PC-9 (cell line): ENCODE data around the gene LCE2A. TPM values are rescaled to one million over a fixed set of nuclear protein-coding genes. Genes with fewer than 3 reads are reported as not detected.

Source experiments
- BruUV-seq: library from RNA; stranded (reverse); fragments of 400-500 nt; replicated peaks from 2 replicates; lab custom pipeline; 2021; lab: Mats Ljungman, UMichigan
- CTCF ChIA-PET: fragments of 300-600 bp; sonication (Branson Sonifier 250); formaldehyde crosslinking; loops from one replicate; lab custom pipeline; 2022; ENCODE audit warnings: antibody characterized with exemption; lab: Charles Lee
- POLR2A ChIA-PET: fragments of 300-600 bp; sonication (Branson Sonifier 250); formaldehyde crosslinking; loops from one replicate; lab custom pipeline; 2022; ENCODE audit warnings: antibody characterized with exemption; ENCODE audit not compliant: unreplicated experiment; lab: Charles Lee
- DNase-seq, 2 experiments: peaks; one replicate each; pipeline versions ENCODE4 v3.0.0 to v3.0.0-alpha.2; 2015 to 2022; ENCODE audit warnings: mixed read lengths in 1 of 2
- H2AFZ ChIP-seq: fragments of 200-600 bp; sonication (generic); 2 replicates; pipeline ENCODE4 v1.8.1; 2017; ENCODE audit warnings: antibody characterized with exemption
- H3F3A ChIP-seq: fragments of 200-600 bp; sonication (generic); 2 replicates; pipeline ENCODE4 v1.8.1; 2017; ENCODE audit warnings: antibody characterized with exemption, mild to moderate bottlenecking, low read depth; ENCODE audit not compliant: insufficient read depth
- H3K27ac ChIP-seq: fragments of 200-600 bp; sonication (generic); 2 replicates; pipeline ENCODE4 v1.6.1; 2016; ENCODE audit warnings: mixed run types
- H3K27me3 ChIP-seq: fragments of 200-600 bp; sonication (generic); 2 replicates; pipeline ENCODE4 v1.6.1; 2016; ENCODE audit warnings: low read depth, mixed run types; ENCODE audit not compliant: insufficient read depth
- H3K36me3 ChIP-seq: fragments of 200-600 bp; sonication (generic); 2 replicates; pipeline ENCODE4 v1.6.1; 2016; ENCODE audit warnings: low read depth, mixed run types
- H3K4me1 ChIP-seq: fragments of 200-600 bp; sonication (generic); replicated peaks from 2 replicates; pipeline ENCODE4 v1.6.1; 2016; ENCODE audit warnings: mixed run types; ENCODE audit not compliant: insufficient read depth
- H3K4me2 ChIP-seq: fragments of 200-600 bp; sonication (generic); 2 replicates; pipeline ENCODE4 v1.6.1; 2017; ENCODE audit warnings: mixed run types
- H3K4me3 ChIP-seq: fragments of 200-600 bp; sonication (generic); 2 replicates; pipeline ENCODE4 v1.6.1; 2016; ENCODE audit warnings: mixed run types
- H3K79me2 ChIP-seq: fragments of 200-600 bp; sonication (generic); 2 replicates; pipeline ENCODE4 v1.6.1; 2017; ENCODE audit warnings: low read depth, mixed run types
- H3K9me2 ChIP-seq: fragments of 200-600 bp; sonication (generic); 2 replicates; pipeline ENCODE4 v1.8.1; 2017; ENCODE audit warnings: mild to moderate bottlenecking; ENCODE audit not compliant: insufficient read depth
- H3K9me3 ChIP-seq: fragments of 200-600 bp; sonication (generic); 2 replicates; pipeline ENCODE4 v1.8.1; 2016; ENCODE audit warnings: low read depth; ENCODE audit not compliant: insufficient read depth
- H4K20me1 ChIP-seq: fragments of 200-600 bp; sonication (generic); 2 replicates; pipeline ENCODE4 v1.8.1; 2017; ENCODE audit not compliant: insufficient read depth
- CTCF ChIP-seq: fragments of 200-600 bp; sonication (generic); conservative IDR thresholded peaks from 2 replicates; pipeline ENCODE4 v1.6.1; 2017; ENCODE audit warnings: mixed run types, antibody characterized with exemption, mild to moderate bottlenecking, moderate library complexity
- EZH2 ChIP-seq: fragments of 200-600 bp; sonication (generic); IDR thresholded peaks from 2 replicates; pipeline ENCODE4 v1.8.0; 2017; ENCODE audit warnings: antibody characterized with exemption, low read depth
- intact Hi-C: fragments of 100-400 bp; cut with micrococcal nuclease; formaldehyde crosslinking; loops from one replicate; pipeline ENCODE4 v1.10.0; 2022; ENCODE audit not compliant: unreplicated experiment
- total RNA-seq: library from RNA; stranded (reverse); gene quantifications from 2 replicates; pipeline ENCODE4 v1.2.3, GENCODE V29; 2021

The LCE2A gene
- total RNA-seq, 1 experiment from 2014 or later, result not detected

GRCh38 chr1:152739841-152740240 lies 41.7 kb downstream of the LCE2A start:
- no peaks in the 10 kb centered on the region for H3K9me2 ChIP-seq

GRCh38 chr1:152741656-152742055 lies 43.5 kb downstream of the LCE2A start:
- intact Hi-C loops, result no loop called here
- no peaks in the 10 kb centered on the region for H4K20me1 ChIP-seq

More at GRCh38 chr1:152739841-152740240, 41.7 kb downstream of the LCE2A start:
- DNase-seq, result no peak
- ChIA-PET CTCF (no interaction called here), POLR2A (no interaction called here)
- Histone ChIP-seq H3K4me1 (no peaks in the 10 kb centered on the region), H2AFZ (no peak overlapping the region), H3K9me3 (no peaks in the 10 kb centered on the region), H4K20me1 (no peaks in the 10 kb centered on the region), H3K79me2 (no peaks in the 10 kb centered on the region), H3K4me2 (no peak overlapping the region), H3K27ac (no peak overlapping the region), H3F3A (no peaks in the 10 kb centered on the region), H3K36me3 (no peaks in the 10 kb centered on the region), H3K4me3 (no peak overlapping the region), H3K27me3 (no peaks in the 10 kb centered on the region)
- no TSS peak for BruUV-seq
- intact Hi-C loops, result no loop called here
- TF ChIP-seq EZH2 (no peak), CTCF (no peak)

GRCh38 chr1:152743371-152744145 lies 45.4 kb downstream of the LCE2A start:
- no peaks in the 10 kb centered on the region for H3K4me1 ChIP-seq
- H3K36me3 ChIP-seq, result no peaks in the 10 kb centered on the region
- BruUV-seq, result no TSS peak
- ChIA-PET CTCF (no interaction called here), POLR2A (no interaction called here)
- H3K27ac ChIP-seq, result no peak overlapping the region
- TF ChIP-seq CTCF (no peak), EZH2 (no peak)
- no peaks in the 10 kb centered on the region for H3K79me2 ChIP-seq
- H3K9me2 ChIP-seq, result no peaks in the 10 kb centered on the region
- no peaks in the 10 kb centered on the region for H3K9me3 ChIP-seq
- no peak overlapping the region for H3K4me3 ChIP-seq
- H2AFZ ChIP-seq, result no peak overlapping the region
- DNase-seq, result no peak
- no peaks in the 10 kb centered on the region for H3F3A ChIP-seq
- H3K27me3 ChIP-seq, result no peaks in the 10 kb centered on the region
- no peak overlapping the region for H3K4me2 ChIP-seq
- intact Hi-C loops, result no loop called here
- H4K20me1 ChIP-seq, result no peaks in the 10 kb centered on the region

More at GRCh38 chr1:152741656-152742055, 43.5 kb downstream of the LCE2A start:
- H3K79me2 ChIP-seq, result no peaks in the 10 kb centered on the region
- H3K9me2 ChIP-seq, result no peaks in the 10 kb centered on the region
- H3F3A ChIP-seq, result no peaks in the 10 kb centered on the region
- POLR2A ChIA-PET, result no interaction called here
- CTCF ChIA-PET, result interaction anchor here (0.6 kb wide), 1 partner anchor 496 kb away, joined by 3 read pairs; no protein-coding TSS in a partner anchor
- no peaks in the 10 kb centered on the region for H3K9me3 ChIP-seq
- H3K4me1 ChIP-seq, result no peaks in the 10 kb centered on the region
- TF ChIP-seq EZH2 (no peak), CTCF (no peak)
- no peak for DNase-seq
- no TSS peak for BruUV-seq
- no peak overlapping the region for H3K4me2 ChIP-seq
- H2AFZ ChIP-seq, result no peak overlapping the region
- H3K36me3 ChIP-seq, result no peaks in the 10 kb centered on the region
- H3K4me3 ChIP-seq, result no peak overlapping the region
- H3K27me3 ChIP-seq, result no peaks in the 10 kb centered on the region
- H3K27ac ChIP-seq, result no peak overlapping the region
